ENCODE results near the gene DYSF.

GRCh38 chr2:71526141-71526540 lies 72.8 kb downstream of the DYSF start:
- TF ChIP-seq YY1 (IDR thresholded peaks at IDR 0.05; ENCODE audit: low read depth) (no peak), MAX (IDR thresholded peaks at IDR 0.05; ENCODE audit: low read depth) (no peak), EZH2phosphoT487 (IDR thresholded peaks at IDR 0.05; ENCODE audit: borderline replicate concordance, low read depth) (no peak), RXRA (IDR thresholded peaks at IDR 0.05; ENCODE audit: borderline replicate concordance, low read depth) (no peak), EP300 (IDR thresholded peaks at IDR 0.05; ENCODE audit: borderline replicate concordance in 1 of 2, low read depth in 1 of 2, low read length in 1 of 2) (no peak), RFX5 (IDR thresholded peaks at IDR 0.05; ENCODE audit: low read length) (no peak), CTCF (IDR thresholded peaks at IDR 0.05) (no peak)
